GM12865 (cell line): ENCODE data around the gene IL21R.

Experiments
- DNase-seq: peaks from one replicate; pipeline ENCODE4 v3.0.0; 2010; ENCODE audit warnings: low read depth
- H3K4me3 ChIP-seq: 2 replicates; pipeline ENCODE4 v1.5.1; 2011; ENCODE audit warnings: mild to moderate bottlenecking, low read depth, low read length, control low read depth
- CTCF ChIP-seq: IDR thresholded peaks from 2 replicates; pipeline ENCODE4 v1.5.1; 2011; ENCODE audit warnings: low read length, control low read depth, low read depth, inconsistent platforms; ENCODE audit not compliant: insufficient read depth; ENCODE audit errors: missing control alignments

The IL21R gene

DNA sequence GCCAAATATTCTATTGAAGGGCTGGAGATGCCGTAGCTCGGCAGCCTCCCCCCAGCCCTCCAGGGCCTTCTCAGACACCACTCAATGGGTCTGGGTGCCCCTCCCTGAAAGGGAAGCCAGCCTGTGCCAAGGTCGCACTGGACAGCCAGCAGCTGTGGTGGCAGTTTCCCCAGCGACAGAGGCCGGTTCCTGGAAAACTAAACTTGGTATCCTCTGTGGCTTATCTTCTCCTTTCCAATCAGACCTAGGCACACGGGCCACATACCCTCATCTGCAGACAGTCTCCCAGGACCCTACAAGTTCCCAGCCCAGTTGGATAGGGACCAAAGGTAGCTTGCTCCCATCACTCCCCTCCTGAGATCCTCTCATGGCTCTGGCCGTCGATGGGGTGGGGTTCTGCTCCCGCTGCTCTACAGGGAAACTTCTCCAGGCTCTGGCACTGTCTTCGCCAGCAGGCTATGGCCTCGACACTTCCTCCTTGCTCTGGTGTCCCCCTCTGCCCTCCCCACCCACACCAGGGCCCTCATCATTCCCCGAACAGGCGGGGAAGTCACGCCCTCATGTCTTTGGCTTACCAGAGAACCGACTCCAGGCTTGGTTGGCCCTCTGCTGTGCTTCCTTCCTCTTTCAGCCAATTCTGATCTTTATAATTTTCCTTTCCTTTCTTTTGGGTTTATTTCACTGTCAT, 18.3 kb upstream of the IL21R start:
- DNase-seq, result no peak
- H3K4me3 ChIP-seq, result no peak overlapping the region
- no peak for TF ChIP-seq CTCF

DNA sequence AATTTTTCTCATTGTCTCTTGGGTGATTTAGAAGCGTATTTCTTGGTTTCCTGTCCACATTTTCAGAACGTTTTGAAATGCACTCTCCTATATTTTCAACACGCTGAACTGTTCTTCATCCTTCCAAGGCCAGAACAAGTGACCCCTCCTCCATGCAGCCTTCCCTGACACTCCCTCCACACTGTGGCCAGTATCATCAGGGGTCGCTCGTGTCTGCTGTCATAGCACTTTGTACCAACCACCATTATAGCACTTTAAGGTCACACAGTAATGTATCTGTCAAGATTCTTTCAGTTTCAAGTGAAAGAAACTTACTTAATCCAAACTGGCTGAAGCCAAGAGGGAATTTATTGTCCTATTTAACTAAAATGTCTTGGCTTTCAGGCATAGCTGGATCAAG, 17.5 kb upstream of the IL21R start:
- no peak overlapping the region for H3K4me3 ChIP-seq
- DNase-seq, result no peak
- no peak for TF ChIP-seq CTCF

DNA sequence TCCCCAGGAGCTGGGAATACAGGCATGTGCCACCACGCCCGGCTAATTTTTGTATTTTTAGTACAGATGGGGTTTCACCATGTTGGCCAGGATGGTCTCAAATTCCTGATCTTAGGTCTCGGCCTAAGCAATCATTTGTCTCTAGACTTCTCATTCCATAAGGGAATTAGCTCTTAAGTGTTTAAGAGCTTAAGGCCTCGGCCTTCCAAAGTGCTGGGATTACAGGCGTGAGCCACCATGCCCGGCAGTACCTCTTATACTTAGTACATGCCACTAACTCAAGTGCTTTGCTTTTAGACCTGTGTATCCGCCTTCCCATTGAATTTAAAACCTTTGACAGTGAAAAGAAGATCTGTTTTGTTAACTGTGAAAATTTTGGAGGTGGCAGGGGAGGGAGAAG, 16.6 kb upstream of the IL21R start:
- H3K4me3 ChIP-seq, result no peak overlapping the region
- DNase-seq, result no peak
- no peak for TF ChIP-seq CTCF

GRCh38 chr16:27386674-27387073, 15.3 kb upstream of the IL21R start:
- no peak overlapping the region for H3K4me3 ChIP-seq
- TF ChIP-seq CTCF, result no peak
- no peak for DNase-seq

GRCh38 chr16:27387724-27388123, 14.2 kb upstream of the IL21R start:
- TF ChIP-seq CTCF, result no peak
- DNase-seq, result peak; percentile 91
- no peak overlapping the region for H3K4me3 ChIP-seq

GRCh38 chr16:27389272-27389961, 12.6 kb upstream of the IL21R start:
- peak; percentile 91 for DNase-seq
- no peak for TF ChIP-seq CTCF

GRCh38 chr16:27390151-27390550, 11.8 kb upstream of the IL21R start:
- no peak for TF ChIP-seq CTCF
- no peak for DNase-seq
- H3K4me3 ChIP-seq, result no peak overlapping the region

More at GRCh38 chr16:27389272-27389961, 12.6 kb upstream of the IL21R start:
- H3K4me3 ChIP-seq, result no peak overlapping the region
